Peyer's patch (tissue), 4 donors: ENCODE measurements around the gene TNFRSF13B. TPM values are rescaled to one million over a fixed set of nuclear protein-coding genes. Genes with fewer than 3 reads are reported as not detected.
"Not testable (repeated sequence)": the region's sequence is repeated elsewhere in the genome, so short reads cannot be mapped to it uniquely, and the experiment has no call there.

ENCODE experiments used
- DNase-seq, 3 donors: peaks; one replicate each; pipeline ENCODE4 v3.0.0-alpha.2; 2017 to 2019
- H3K27ac ChIP-seq, 4 donors: fragments of 200-600 bp; sonication (generic); one replicate each; pipeline ENCODE4 v1.5.1; 2016 to 2019
- H3K27me3 ChIP-seq, 2 donors: fragments of 200-600 bp; sonication (generic); one replicate each; pipeline ENCODE4 v1.5.1; 2019
- H3K36me3 ChIP-seq, 3 donors: fragments of 200-600 bp; sonication (generic); one replicate each; pipeline ENCODE4 v1.5.1; 2016 to 2019
- H3K4me1 ChIP-seq, 4 donors: fragments of 200-600 bp; sonication (generic); one replicate each; pipeline ENCODE4 v1.5.1; 2016 to 2019
- H3K4me3 ChIP-seq, 4 donors: fragments of 200-600 bp; sonication (generic); 1 replicate in 3 of 4; 2 replicates in 1 of 4; pipeline ENCODE4 v1.5.1; 2016 to 2019; ENCODE audit warnings: mild to moderate bottlenecking in 1 of 4
- H3K9me3 ChIP-seq, 4 donors: fragments of 200-600 bp; sonication (generic); one replicate each; pipeline ENCODE4 v1.5.1; 2016 to 2019; ENCODE audit warnings: mild to moderate bottlenecking in 1 of 4
- POLR2A ChIP-seq, 2 donors: fragments of 450-650 bp; IDR thresholded peaks; one replicate each; pipeline ENCODE4 v1.5.1; 2017; ENCODE audit warnings: antibody characterized with exemption in 2 of 2, mild to moderate bottlenecking in 2 of 2, moderate library complexity in 2 of 2
- total RNA-seq, 4 donors: library from RNA; depleted of rRNA; stranded (reverse); fragments of >200 nt; gene quantifications; one replicate each; pipeline ENCODE4 v1.1.0, GENCODE V29; 2016
- TF ChIP-seq, protein P1 (sequence below), 6 experiments: fragments of 450-650 bp in 4 of 6; fragments of 200-600 bp in 2 of 6; sonication (generic) in 1 of 6; IDR thresholded peaks; one replicate each; pipeline ENCODE4 v1.5.1; 2017 to 2019; ENCODE audit warnings: antibody characterized with exemption in 6 of 6, mild to moderate bottlenecking in 3 of 6, moderate library complexity in 1 of 6

TNFRSF13B gene
- total RNA-seq, 4 donors from 2014 or later = 3.2 to 86.6 TPM; not detected in 2

- TF ChIP-seq, protein P1, sequence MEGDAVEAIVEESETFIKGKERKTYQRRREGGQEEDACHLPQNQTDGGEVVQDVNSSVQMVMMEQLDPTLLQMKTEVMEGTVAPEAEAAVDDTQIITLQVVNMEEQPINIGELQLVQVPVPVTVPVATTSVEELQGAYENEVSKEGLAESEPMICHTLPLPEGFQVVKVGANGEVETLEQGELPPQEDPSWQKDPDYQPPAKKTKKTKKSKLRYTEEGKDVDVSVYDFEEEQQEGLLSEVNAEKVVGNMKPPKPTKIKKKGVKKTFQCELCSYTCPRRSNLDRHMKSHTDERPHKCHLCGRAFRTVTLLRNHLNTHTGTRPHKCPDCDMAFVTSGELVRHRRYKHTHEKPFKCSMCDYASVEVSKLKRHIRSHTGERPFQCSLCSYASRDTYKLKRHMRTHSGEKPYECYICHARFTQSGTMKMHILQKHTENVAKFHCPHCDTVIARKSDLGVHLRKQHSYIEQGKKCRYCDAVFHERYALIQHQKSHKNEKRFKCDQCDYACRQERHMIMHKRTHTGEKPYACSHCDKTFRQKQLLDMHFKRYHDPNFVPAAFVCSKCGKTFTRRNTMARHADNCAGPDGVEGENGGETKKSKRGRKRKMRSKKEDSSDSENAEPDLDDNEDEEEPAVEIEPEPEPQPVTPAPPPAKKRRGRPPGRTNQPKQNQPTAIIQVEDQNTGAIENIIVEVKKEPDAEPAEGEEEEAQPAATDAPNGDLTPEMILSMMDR (IDR thresholded peaks at IDR 0.05) = no peak
- TF ChIP-seq POLR2A (IDR thresholded peaks at IDR 0.05) = no peak
- Histone ChIP-seq H3K4me3 (peak overlapping the region in 1 of 4 donors; percentile 1), H3K36me3 (no peaks in the 10 kb centered on the region), H3K4me1 (peaks cover 0 to 4% (median 0%) of the 10 kb centered on the region in 4 donors), H3K9me3 (no peaks in the 10 kb centered on the region), H3K27me3 (no peaks in the 10 kb centered on the region), H3K27ac (peak overlapping the region in 3 of 4 donors; percentile 25 to 85 (median 76))
- peak in 2 of 3 donors; percentile 79 to 81 for DNase-seq
These were observed 9.2 kb upstream of the TNFRSF13B start for GRCh38 chr17:16980813-16981731.

- Histone ChIP-seq H3K9me3 (no peaks in the 10 kb centered on the region), H3K4me3 (no peak overlapping the region), H3K36me3 (no peaks in the 10 kb centered on the region), H3K4me1 (peaks cover 0 to 4% (median 0%) of the 10 kb centered on the region in 4 donors), H3K27ac (peak overlapping the region in 2 of 4 donors; percentile 76 to 85), H3K27me3 (no peaks in the 10 kb centered on the region)
- DNase-seq = no peak
- TF ChIP-seq, protein P1 (IDR thresholded peaks at IDR 0.05) = no peak
- TF ChIP-seq POLR2A (IDR thresholded peaks at IDR 0.05) = no peak
These were observed 8.1 kb upstream of the TNFRSF13B start for GRCh38 chr17:16980061-16980460.

GRCh38 chr17:16979237-16979823, 7.4 kb upstream of the TNFRSF13B start:
- H3K4me1 ChIP-seq = peaks cover 0 to 12% (median 0%) of the 10 kb centered on the region in 4 donors
- H3K4me3 ChIP-seq = not testable (repeated sequence)

GRCh38 chr17:16977932-16978331, 6.0 kb upstream of the TNFRSF13B start:
- Histone ChIP-seq H3K9me3 (no peaks in the 10 kb centered on the region), H3K27ac (peak overlapping the region in 2 of 4 donors; percentile 19 to 85), H3K4me1 (peaks cover 0 to 15% (median 0%) of the 10 kb centered on the region in 4 donors), H3K4me3 (no peak overlapping the region), H3K36me3 (no peaks in the 10 kb centered on the region), H3K27me3 (no peaks in the 10 kb centered on the region)
- DNase-seq = no peak
- TF ChIP-seq POLR2A (IDR thresholded peaks at IDR 0.05) = no peak
- TF ChIP-seq, protein P1 (IDR thresholded peaks at IDR 0.05) = no peak

More at GRCh38 chr17:16979237-16979823, 7.4 kb upstream of the TNFRSF13B start:
- peak overlapping the region in 2 of 4 donors; percentile 29 to 85 for H3K27ac ChIP-seq
- H3K9me3 ChIP-seq, H3K36me3 ChIP-seq, H3K27me3 ChIP-seq, DNase-seq: not testable (repeated sequence)

DNA sequence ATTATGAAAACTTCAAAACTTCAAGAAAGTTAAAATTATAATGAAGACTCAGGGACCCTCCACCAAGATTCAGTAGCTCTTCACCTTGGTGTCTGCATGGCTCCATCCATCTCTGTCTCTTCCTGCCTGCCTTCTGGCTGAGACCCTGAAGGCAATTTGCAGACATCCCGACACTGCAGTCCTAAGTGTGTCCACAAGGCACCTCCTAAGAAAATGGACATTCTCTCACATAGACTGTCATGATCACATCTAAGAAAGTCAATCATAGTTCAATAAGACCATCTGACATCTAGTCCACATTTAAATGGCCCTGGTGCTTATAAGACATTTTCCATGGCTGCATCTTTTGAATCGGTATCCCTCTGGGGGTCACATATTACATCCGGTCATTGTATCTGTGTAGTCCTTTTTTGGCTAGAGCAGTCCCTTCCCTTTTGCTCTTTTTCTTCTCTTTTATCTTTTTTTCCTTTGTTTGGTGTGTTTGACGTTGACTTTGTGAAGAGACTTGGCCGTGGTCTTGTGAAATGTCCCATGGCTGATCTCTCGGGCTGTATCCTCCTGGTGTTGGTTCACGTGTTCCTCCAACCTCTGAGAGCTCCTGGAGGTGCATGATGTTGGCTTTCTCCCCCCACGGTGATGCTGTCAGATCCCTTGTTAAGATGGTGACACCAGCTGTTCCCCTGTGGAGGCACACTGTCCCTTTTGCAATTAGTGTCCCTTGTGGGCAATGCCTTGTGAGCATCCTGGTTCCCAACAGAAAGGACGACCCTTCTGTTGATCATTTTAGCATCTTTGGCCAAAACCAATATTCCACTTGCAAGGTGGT, 5.0 kb upstream of the TNFRSF13B start:
- Histone ChIP-seq H3K27me3 (no peaks in the 10 kb centered on the region), H3K4me1 (peaks cover 0 to 15% (median 0%) of the 10 kb centered on the region in 4 donors), H3K4me3 (no peak overlapping the region), H3K27ac (peak overlapping the region in 2 of 4 donors; percentile 67 to 85), H3K36me3 (no peaks in the 10 kb centered on the region), H3K9me3 (no peaks in the 10 kb centered on the region)
- no peak for DNase-seq
- TF ChIP-seq, protein P1 (IDR thresholded peaks at IDR 0.05) = no peak
- no peak for TF ChIP-seq POLR2A (IDR thresholded peaks at IDR 0.05)
